ENCODE measurements around the gene VAV2. TPM values are rescaled to one million over a fixed set of nuclear protein-coding genes. Genes with fewer than 3 reads are reported as not detected.

VAV2 gene
- total RNA-seq, 1 donor from 2014 or later, result 61.9 TPM

DNA sequence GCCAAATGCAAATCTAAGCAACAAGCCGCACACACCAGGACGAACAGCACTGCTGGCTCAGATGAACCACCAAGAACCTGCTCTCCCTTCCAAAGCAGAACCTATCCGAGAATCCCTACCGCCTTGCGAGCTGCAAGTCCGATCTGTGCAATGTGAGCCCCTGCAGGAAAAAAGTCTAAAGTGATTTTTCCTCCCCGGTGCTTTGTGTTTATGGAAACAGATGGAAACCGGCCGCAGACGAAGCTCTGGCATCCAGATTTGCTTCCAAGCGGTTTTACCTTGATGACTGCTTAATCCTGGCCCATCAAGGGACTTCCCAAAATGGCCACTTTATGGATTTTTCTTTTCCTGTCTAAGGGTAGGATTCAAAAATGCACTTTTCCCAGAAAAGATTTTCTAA lies 112.5 kb downstream of the VAV2 start:
- Mint-ChIP-seq H3K27me3 (ENCODE audit: low read depth) (no peaks in the 10 kb centered on the region), H3K27ac (peak overlapping the region; percentile 99), H3K4me3 (no peak overlapping the region), H3K9me3 (no peaks in the 10 kb centered on the region), H3K4me1 (peaks cover 81% of the 10 kb centered on the region), H3K36me3 (no peaks in the 10 kb centered on the region)
- TF ChIP-seq, protein P1, sequence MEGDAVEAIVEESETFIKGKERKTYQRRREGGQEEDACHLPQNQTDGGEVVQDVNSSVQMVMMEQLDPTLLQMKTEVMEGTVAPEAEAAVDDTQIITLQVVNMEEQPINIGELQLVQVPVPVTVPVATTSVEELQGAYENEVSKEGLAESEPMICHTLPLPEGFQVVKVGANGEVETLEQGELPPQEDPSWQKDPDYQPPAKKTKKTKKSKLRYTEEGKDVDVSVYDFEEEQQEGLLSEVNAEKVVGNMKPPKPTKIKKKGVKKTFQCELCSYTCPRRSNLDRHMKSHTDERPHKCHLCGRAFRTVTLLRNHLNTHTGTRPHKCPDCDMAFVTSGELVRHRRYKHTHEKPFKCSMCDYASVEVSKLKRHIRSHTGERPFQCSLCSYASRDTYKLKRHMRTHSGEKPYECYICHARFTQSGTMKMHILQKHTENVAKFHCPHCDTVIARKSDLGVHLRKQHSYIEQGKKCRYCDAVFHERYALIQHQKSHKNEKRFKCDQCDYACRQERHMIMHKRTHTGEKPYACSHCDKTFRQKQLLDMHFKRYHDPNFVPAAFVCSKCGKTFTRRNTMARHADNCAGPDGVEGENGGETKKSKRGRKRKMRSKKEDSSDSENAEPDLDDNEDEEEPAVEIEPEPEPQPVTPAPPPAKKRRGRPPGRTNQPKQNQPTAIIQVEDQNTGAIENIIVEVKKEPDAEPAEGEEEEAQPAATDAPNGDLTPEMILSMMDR (IDR thresholded peaks at IDR 0.05; ENCODE audit: unreplicated experiment), result no peak
- no peak for DNase-seq (ENCODE audit: low spot score in 2 of 2, unreplicated experiment in 2 of 2)

DNA sequence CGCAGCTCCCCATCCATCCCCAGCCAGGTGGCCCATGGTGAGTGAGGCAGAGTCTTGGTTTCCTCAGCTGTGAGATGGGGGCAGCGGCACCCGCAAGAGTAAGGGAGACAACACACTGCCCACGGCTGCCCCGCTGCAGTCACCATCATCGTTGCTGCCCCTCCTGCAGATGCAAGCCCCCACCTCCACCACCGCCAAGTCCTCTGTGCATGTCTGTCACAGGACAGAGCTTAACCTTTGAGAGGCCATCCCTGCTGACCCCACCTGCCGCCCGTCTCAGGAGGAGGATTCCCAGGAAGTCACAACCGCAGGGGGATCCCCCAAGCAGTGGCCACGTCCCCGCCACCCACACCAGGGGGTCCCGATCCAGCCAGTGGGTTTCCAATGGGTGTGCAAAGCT lies 113.7 kb downstream of the VAV2 start:
- H3K4me1 Mint-ChIP-seq, result peaks cover 93% of the 10 kb centered on the region
- TF ChIP-seq, protein P1 (IDR thresholded peaks at IDR 0.05; ENCODE audit: unreplicated experiment), result no peak
- H3K27ac Mint-ChIP-seq, result peak overlapping the region; percentile 99
- H3K4me3 Mint-ChIP-seq, result no peak overlapping the region
- no peaks in the 10 kb centered on the region for H3K9me3 Mint-ChIP-seq
- no peaks in the 10 kb centered on the region for H3K27me3 Mint-ChIP-seq (ENCODE audit: low read depth)
- no peak for DNase-seq (ENCODE audit: low spot score in 2 of 2, unreplicated experiment in 2 of 2)
- no peaks in the 10 kb centered on the region for H3K36me3 Mint-ChIP-seq

DNA sequence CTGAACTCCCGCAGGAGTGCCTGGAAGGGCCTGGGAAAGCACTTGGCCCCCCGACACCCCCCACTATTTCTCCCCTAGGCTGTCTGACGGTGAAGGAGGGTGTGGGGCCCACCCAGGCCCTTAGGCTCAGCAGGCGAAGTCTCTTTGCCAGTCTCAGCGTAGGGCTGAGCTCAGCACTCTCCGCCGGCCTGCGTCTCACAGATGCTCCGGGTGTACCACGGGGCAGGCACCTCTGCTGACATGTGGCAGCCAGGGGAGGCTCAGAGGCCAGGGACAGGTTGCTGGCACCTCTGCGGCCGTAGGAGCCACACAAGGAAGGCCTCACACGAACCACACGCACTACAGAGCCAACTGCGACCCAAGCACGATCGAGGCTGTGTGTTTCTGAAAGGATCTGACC lies 114.2 kb downstream of the VAV2 start:
- Mint-ChIP-seq H3K27me3 (ENCODE audit: low read depth) (no peaks in the 10 kb centered on the region), H3K27ac (peak overlapping the region; percentile 99), H3K4me3 (no peak overlapping the region), H3K36me3 (no peaks in the 10 kb centered on the region), H3K9me3 (no peaks in the 10 kb centered on the region), H3K4me1 (peaks cover 93% of the 10 kb centered on the region)
- TF ChIP-seq, protein P1 (IDR thresholded peaks at IDR 0.05; ENCODE audit: unreplicated experiment), result no peak
- DNase-seq (ENCODE audit: low spot score in 2 of 2, unreplicated experiment in 2 of 2), result no peak

DNA sequence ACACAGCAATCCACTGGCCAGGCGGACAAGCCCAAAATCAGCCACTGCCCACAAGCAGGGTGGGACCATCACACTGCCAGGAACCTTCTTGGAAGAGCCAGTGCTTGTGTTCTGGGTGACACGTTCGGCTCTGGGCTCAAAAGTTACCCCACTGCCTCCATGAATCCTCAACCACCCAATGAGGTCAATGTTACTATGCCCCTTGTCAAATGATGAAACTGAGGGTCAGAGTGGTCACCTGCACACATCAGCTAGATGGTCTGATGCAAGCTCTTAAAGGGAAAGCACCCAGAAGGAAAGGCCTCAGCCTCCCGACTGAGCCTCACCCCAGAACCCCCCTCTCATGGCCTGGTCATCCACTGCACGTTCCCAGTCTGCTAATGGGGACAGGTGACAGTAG lies 114.8 kb downstream of the VAV2 start:
- Mint-ChIP-seq H3K27me3 (ENCODE audit: low read depth) (no peaks in the 10 kb centered on the region), H3K4me3 (no peak overlapping the region), H3K4me1 (peaks cover 87% of the 10 kb centered on the region), H3K9me3 (no peaks in the 10 kb centered on the region), H3K36me3 (no peaks in the 10 kb centered on the region), H3K27ac (peak overlapping the region; percentile 99)
- TF ChIP-seq, protein P1 (IDR thresholded peaks at IDR 0.05; ENCODE audit: unreplicated experiment), result no peak
- DNase-seq (ENCODE audit: low spot score in 2 of 2, unreplicated experiment in 2 of 2), result no peak

DNA sequence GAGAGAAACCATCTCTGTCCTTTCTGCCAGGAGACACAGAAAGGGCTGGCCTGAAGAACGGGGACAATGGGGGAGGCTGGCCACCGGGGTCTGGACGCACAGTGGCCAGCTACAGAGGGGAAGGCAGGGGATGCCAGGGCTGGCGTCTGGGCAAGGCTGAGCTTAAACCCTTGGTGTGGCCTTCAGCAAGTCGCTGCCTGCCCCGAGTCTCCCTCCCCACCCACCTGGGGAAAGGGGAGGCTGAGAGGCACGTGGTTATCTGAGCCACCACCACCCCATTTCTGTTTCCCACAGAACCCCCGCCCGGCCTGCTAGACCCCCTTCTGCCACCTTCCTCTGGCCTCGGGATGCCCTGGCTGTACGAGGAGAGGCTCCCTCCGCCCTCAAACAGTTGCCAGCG lies 115.3 kb downstream of the VAV2 start:
- peaks cover 84% of the 10 kb centered on the region for H3K4me1 Mint-ChIP-seq
- TF ChIP-seq, protein P1 (IDR thresholded peaks at IDR 0.05; ENCODE audit: unreplicated experiment), result no peak
- H3K9me3 Mint-ChIP-seq, result no peaks in the 10 kb centered on the region
- H3K27me3 Mint-ChIP-seq (ENCODE audit: low read depth), result no peaks in the 10 kb centered on the region
- no peak overlapping the region for H3K4me3 Mint-ChIP-seq
- no peak for DNase-seq (ENCODE audit: low spot score in 2 of 2, unreplicated experiment in 2 of 2)
- peak overlapping the region; percentile 99 for H3K27ac Mint-ChIP-seq
- H3K36me3 Mint-ChIP-seq, result no peaks in the 10 kb centered on the region

DNA sequence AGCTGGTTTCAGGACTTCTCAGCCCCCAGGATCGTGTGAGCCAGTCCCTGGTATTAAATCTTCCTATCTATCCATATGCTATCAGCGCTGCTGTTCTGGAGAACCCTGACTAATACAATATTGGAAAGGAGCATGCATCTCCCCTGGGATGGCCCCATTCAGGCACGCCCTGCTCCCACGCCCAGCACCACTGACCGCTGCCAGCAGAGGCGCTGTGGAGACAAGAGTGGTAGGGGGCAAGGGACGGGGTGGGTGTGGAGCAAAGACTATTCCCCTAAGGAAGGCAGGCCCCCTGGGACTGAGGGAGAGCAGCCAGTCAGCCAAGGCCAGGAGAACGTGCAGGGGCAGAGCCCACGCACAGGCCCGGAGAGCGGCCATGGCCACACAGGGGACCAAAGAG lies 116.0 kb downstream of the VAV2 start:
- Mint-ChIP-seq H3K9me3 (no peaks in the 10 kb centered on the region), H3K27ac (peak overlapping the region; percentile 99), H3K4me3 (peak overlapping the region; percentile 40), H3K27me3 (ENCODE audit: low read depth) (no peaks in the 10 kb centered on the region), H3K4me1 (peaks cover 77% of the 10 kb centered on the region), H3K36me3 (no peaks in the 10 kb centered on the region)
- DNase-seq (ENCODE audit: low spot score in 2 of 2, unreplicated experiment in 2 of 2), result no peak
- TF ChIP-seq, protein P1 (IDR thresholded peaks at IDR 0.05; ENCODE audit: unreplicated experiment), result peak; percentile 38

Data from mesothelial cell of epicardium (in vitro differentiated cells).